Measurements from ENCODE around the gene DDX21.
"Not testable (repeated sequence)": the region's sequence is repeated elsewhere in the genome, so short reads cannot be mapped to it uniquely, and the experiment has no call there.

DDX21 gene

DNA sequence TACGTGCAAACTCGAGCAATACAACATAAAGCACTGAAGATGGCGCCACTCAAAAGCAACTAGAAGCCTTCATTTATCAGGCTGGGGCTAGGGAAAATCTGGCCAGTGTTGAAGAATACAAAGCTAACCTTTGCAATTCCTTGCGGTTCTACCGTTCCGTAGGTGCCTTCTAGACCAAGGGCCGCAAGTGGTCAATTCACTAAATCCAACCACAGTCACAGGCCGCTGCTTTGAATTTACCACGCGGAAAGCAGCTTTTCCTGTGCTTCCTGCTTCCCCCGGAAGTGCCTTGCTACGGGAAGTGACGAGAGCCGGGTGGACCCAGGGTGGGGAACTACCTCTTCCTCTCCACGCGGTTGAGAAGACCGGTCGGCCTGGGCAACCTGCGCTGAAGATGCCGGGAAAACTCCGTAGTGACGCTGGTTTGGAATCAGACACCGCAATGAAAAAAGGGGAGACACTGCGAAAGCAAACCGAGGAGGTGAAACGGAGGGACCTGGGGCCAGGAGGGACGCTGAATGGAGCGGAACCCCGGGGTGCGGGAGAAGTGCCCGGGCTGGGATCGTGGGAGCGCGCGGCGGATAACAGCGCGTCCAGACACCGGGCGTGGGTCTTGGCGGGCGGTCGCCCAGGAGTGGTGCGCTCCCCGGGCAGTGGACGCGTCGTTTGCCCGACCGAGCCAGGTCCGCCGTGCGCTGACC, at the start of gene DDX21:
DDX21 (plus strand) TSS at position 339 of the 701 bp plus-strand sequence; CDS start at position 395, 56 bp downstream.
- DNase-seq: peak; percentile 78

DNA sequence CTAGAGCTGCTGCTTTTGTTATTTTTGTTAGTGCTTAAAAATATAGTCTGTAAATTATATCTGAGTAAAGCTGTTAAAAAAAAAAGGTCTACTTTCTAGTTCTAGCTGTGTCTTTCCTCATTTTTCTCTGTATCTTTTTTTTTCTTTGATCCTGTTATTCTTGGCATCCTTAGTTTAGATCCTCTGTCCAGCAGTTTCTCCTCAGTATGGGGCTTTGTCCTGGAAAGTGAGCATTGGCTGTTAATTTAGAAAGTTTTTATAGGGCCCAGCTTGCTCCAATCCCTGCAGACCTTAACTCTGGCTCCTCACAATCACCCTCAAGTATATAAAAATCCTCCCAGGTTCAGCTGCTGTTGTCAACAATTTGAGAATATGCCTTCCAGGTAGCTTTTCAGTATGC, 31.4 kb upstream of the DDX21 start:
- DNase-seq: no peak

DNA sequence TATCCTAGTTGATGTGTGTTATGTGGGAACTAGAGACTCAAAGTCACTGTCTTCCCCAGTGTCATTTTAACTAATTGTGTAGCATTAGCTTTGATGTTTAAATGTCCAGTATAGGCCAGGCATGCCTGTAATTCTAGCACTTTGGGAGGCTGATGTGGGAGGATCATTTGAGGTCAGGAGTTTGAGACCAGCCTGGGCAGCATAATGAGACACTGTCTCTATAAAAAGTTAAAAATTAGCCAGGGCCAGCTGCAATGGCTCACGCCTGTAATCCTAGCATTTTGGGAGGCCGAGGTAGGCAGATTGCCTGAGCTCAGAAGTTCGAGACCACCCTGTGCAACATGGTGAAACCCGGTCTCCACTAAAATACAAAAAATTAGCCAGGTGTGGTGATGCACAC, 30.5 kb upstream of the DDX21 start:
- no peak for DNase-seq

DNA sequence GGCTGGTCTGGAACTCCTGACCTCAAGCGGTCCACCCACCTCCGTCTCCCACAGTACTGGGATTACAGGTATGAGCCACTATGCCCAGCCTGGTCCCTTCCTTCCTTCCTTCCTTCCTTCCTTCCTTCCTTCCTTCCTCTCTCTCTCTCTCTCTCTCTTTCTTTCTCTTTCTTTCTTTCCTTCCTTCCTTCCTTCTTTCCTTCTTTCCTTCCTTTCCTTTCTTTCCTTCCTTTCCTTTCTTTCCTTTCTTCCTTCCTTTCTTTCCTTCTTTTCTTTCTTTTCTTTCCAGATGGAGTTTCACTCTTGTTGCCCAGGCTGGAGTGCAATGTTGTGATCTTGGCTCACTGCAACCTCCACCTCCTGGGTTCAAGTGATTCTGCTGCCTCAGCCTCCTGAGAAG, 26.8 kb upstream of the DDX21 start:
- not testable (repeated sequence) for DNase-seq

DNA sequence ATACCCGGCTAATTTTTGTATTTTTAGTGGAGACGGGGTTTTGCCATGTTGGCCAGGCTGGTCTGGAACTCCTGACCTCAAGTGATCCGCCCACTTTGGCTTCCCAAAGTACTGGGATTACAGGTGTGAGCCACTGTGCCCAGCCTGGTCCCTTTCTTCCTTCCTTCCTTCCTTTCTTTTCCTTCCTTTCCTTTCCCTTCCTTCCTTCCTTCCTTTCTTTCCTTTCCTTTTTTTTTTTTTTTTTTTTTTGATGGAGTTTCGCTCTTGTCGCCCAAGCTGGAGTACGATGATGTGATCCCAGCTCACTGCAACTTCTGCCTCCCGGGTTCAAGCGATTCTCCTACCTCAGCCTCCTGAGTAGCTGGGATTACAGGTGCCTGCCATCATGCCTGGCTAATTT, 26.1 kb upstream of the DDX21 start:
- not testable (repeated sequence) for DNase-seq

DNA sequence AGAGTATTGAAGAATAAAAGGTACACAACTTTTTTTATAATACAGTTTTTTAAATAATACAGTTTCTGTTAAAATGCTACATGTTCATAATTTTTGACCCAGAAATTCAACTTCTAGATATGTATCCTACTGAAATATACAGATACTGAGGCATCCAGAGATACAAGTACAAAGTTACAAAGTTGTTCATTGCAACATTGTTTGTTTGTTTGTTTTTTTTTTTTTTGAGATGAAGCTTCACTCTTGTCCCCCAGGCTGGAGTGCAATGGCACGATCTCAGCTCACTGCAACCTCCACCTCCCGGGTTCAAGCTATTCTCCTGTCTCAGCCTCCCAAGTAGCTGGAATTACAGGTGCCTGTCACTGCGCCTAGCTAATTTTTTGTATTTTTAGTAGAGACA, 23.1 kb upstream of the DDX21 start:
- DNase-seq: not testable (repeated sequence)

DNA sequence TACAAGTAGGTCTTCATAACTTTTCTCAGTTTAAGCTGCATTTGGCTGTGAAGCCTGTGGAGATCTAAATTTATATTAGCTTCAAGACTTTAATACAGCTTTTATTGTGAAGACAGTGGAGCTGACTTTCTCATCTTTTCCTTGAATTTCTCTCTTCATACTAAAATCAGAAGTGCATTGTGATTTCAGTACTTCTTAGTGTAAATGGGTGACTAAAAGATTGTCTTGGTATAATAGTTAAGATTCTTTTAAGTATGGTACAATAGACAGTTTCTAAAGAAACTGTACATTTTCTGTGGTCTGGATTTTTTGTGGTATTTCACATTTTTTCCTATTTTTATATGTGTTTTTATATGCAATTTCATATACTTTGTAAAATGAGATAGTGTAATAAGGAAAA, 21.0 kb upstream of the DDX21 start:
- DNase-seq: no peak

DNA sequence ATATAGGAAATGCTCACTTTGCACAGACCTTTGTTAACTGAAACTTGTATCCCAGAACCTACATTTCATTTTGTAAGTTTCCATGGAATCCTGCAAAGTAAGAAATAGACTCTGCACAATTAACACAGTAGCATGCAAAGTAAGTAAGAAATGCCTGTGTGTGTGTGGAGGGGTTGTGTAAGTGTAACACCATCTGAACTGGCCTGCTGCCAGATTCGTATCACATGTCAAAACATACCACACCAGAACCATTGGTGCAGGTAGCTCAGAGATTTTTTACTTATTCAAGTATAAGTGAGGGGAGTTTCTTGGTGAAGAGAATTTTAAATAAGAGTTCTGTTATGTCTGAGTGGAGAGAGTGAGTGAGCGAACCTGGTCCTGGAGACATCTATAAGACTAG, 17.9 kb upstream of the DDX21 start:
- no peak for DNase-seq

DNA sequence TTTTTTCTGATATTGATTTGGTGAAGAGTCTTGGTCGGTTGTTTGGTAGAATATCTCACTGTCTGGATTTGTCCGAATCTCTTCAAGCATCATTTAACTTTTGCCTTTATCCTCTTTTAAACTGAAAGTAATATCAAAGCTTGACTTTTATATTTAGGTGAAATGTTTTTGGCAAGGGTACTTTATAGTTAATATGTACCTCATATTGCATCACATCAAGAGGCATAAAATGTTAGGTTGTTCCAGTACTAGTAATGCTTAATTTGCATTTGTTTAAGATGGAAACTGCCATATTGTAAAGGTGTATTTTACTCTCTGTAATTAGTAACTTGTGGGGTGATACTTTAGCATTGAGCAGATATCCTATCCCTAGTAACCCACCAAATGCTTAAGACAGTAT, 17.1 kb upstream of the DDX21 start:
- DNase-seq: no peak

DNA sequence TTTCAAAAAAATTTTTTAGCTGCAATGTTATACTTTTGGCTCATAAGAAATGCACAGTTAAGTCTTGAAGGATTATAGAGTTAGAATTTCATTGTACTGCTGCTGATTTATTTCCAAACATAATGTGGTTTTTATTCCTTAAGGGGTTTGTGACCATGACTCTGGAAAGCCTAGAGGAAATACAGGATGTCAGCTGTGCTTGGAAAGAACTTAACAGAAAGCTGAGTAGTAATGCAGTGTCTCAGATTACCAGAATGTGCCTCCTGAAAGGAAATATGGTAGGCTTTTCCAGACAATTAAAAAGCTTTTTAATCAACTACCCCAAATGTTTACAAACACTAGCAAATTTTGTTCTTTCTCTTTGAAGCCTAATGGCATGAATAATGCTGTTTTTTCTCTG, 15.1 kb upstream of the DDX21 start:
- DNase-seq: not testable (repeated sequence)

DNA sequence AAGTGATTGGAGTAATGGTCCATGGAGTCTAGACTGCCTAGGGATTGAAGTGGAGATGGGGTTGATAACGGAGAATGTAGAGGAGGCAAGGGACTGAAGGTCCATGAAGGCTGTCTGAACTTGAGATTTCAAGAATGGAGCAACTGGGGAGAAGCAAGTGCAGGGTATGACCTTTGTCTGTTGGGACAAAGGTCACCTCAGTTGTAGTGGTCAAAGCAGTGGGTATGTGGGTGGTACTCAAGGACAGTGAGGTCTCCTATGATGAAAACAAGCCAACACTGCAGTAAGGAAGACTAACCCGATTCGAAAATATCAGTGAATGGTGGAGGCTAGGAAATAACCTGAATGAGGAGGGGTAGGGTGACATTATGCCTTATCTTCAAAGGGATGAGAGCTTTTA, 5.4 kb upstream of the DDX21 start:
- DNase-seq: no peak

DNA sequence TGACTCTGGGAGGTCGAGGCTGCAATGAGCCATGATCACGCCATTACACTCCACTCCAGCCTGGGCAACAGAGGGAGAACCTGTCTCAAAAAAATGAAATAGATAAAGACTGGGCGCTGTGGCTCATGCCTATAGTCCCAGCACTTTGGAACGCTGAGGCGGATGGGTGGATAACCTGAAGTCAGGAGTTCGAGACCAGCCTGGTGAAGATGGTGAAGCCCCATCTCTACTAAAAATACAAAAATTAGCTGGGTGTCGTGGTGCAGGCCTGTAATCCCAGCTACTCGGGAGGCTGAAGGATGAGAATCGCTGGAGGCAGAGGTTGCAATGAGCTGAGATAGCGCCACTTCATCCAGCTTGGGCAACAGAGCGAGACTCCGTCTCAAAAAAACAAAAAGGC, 1.1 kb upstream of the DDX21 start:
- DNase-seq: no peak

DNA sequence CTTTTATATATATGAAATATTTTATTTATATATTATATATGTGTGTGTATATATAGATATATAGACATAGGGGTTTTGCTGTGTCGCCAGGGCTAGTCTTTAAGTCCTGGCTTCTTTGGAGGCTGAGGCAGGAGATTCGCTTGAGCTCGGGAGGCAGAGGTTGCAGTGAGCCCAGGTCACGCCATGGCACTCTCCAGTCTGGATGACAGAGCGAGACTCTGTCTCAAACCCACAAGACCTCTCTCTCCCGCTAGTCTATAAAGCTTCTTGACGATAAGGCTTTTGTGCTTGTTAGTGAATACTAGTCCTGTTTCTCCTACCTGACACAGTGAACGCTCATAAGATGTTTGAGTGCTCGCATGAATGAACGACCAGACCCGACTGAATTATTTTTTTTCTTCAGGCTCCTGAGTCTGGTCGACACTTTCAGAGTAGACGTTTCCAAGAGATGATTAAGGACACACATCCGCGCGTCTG, 577 bp upstream of the DDX21 start:
- no peak for DNase-seq

DNA sequence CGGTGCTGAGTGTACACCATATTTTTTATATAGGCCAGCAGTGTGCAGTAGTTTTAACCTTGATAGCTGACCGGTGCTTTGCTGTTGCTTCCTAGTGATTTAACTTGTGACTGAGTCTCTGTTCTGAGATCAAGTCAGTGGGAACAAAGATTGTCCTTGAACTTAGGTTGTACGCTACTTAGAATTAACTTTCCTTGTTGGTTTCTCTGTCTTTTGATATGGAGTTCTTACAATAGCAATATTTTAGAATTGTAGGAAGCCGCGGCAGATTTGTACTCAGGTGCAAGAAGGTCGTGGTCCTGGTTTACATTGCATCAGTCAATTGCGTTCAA, 1.3 kb downstream of the DDX21 start:
- no peak for DNase-seq

DNA sequence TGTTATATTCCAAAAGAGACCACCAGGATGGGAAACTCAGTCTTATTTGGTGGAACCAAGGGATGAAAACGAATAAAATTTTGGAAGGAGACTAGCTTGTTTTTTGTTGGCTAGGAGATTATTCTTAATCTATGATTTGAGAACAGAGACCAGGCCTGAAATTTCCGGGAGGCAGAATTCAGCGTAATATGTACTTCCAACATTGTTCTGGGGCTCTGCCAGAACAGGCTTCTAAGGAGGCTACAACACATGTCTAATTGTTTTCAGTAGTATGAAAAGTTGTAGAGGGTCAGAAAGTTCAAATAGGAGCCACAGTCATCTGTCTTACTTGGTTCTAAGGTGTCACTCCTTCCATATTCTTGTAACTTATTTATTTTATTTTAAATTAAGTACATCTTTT, 1.7 kb downstream of the DDX21 start:
- DNase-seq: no peak

DNA sequence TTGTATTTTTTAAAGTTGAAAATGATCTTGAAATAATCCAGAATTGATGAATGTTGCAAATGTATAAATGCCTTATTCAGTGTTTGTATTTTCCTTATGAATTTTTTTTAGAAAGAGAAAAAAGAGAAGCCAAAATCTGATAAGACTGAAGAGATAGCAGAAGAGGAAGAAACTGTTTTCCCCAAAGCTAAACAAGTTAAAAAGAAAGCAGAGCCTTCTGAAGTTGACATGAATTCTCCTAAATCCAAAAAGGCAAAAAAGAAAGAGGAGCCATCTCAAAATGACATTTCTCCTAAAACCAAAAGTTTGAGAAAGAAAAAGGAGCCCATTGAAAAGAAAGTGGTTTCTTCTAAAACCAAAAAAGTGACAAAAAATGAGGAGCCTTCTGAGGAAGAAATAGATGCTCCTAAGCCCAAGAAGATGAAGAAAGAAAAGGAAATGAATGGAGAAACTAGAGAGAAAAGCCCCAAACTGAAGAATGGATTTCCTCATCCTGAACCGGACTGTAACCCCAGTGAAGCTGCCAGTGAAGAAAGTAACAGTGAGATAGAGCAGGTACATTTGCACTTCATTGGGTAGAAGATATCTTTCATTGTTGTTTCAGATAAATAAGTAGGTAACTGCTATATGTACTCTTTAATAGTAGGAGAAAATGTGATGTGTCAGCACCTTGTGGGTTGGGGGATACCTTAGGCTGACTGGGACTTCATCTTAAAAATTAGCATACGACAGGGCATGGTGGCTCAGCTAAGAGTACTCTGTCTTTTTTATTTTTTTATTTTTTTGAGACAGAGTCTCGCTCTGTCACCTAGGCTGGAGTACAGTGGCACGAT, 3.9 kb downstream of the DDX21 start:
- no peak for DNase-seq

DNA sequence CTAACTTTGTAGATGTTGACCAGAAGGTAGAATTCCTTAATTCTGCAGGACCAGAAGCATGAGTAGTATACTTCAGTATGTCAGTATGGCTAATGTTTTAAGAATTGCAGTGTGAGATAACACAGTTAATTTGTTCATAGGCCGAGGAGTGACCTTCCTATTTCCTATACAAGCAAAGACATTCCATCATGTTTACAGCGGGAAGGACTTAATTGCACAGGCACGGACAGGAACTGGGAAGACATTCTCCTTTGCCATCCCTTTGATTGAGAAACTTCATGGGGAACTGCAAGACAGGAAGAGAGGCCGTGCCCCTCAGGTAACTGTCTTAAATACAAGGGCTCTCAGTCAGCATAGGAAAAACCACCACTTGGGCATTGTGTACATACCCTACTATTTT, 7.2 kb downstream of the DDX21 start:
- no peak for DNase-seq

DNA sequence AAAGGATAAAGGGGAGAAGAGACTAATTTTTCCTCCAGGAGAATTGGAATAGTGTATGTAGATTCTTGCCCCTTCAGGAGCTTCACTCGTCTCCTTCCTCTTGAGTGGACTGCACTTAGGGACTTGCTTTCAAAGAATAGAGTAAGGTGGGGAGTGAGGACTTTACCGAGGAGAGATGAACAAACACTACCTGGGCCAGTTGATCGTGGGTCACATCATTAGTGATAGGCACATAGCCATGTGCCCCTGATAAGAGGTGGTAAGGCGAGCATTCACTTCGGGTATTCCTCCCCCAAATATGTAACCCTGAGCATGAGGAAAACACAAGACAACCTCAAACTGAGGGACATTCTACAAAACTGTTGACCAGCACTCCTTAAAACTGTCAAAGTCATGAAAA, 18.0 kb downstream of the DDX21 start:
- DNase-seq: no peak

DNA sequence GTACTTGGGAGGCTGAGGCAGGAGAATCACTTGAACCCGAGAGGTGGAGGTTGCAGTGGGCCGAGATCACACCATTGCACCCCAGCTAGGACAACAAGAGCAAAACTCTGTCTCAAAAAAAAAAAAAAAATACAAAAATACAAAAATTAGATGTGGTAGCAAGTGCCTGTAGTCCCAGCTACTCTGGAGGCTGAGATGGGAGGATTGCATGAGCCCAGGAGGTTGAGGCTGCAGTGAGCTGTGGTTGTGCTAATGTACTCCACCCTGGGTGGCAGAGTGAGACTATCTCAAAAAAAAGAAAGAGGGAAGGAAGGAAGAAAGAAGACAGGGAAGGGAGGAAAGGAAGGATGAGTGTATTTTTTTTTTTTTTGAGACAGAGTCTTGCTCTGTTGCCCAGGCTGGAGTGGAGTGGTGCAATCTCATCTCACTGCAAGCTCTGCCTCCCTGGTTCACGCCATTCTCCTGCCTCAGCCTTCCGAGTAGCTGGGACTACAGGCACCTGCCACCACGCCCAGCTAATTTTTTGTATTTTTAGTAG, 20.0 kb downstream of the DDX21 start:
- DNase-seq: not testable (repeated sequence)

DNA sequence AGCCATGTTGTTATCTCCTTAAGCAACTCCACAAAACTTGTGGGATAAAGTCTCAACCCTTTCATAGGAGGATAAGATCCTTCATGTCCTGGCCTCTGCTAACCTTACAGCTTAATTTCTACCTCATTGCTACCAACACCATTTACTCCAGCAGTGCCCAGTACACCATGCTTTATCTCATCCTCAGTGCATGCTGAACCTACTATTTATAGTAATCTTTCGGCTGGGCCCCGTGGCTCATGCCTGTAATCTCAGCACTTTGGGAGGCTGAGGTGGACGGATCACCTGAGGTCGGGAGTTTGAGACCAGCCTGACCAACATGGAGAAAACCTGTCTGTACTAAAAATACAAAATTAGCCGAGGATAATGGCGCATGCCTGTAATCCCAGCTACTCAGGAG, 23.8 kb downstream of the DDX21 start:
- not testable (repeated sequence) for DNase-seq

DNA sequence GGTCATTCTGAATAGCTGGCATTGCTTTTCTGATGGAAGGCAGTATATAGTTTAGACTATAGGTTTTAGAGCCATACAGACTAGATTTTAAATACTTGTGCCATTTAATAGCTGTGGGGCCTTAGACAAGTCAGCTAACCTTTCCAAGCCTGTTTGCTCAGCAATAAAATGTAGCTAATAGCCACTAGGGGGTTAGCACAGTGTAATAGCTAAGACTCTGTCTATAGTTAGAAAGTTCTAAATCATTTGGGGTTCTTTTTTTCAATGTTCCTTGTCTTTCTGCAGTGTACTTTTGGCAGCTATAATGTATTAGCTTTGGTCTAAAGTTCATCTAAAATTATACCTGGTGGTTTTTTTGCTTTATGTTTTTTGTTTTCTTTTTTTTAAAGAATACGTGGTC, 25.1 kb downstream of the DDX21 start:
- no peak for DNase-seq

DNA sequence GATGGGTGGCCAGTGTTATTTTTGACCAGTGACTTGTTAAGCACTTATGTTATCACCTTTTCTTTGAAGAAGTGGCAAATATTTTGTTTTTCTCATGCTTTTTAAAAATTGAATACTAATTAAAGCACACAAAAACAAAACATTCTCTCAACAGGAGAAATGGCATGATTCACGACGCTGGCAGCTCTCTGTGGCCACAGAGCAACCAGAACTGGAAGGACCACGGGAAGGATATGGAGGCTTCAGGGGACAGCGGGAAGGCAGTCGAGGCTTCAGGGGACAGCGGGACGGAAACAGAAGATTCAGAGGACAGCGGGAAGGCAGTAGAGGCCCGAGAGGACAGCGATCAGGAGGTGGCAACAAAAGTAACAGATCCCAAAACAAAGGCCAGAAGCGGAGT, 26.4 kb downstream of the DDX21 start:
- no peak for DNase-seq

DNA sequence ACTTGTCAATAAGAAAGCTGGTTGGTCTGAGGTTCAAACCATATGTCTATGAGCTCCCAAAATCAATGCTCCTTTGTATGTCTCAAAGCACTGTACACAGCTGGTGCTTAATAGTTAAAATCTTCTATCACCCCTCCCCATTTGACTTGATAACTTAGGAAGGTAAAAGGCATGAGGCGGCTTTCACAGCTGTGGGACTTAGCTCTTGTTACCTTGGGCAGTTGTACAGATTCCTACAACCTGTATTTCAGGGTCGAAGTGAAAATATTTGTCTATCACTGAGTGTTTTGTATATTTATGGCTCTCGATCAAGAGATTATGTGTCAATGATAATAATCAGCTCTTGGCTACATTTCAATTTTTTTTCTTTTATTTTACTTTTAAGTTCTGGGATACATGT, 31.6 kb downstream of the DDX21 start:
- no peak for DNase-seq
